OCI-LY7 (cell line): ENCODE measurements around the gene MRPS12. TPM values are rescaled to one million over a fixed set of nuclear protein-coding genes. Genes with fewer than 3 reads are reported as not detected.

Experiments
- BruUV-seq: library from RNA; stranded (reverse); fragments of 400-500 nt; replicated peaks from 2 replicates; lab custom pipeline; 2021; lab: Mats Ljungman, UMichigan
- CTCF ChIA-PET: fragments of 300-600 bp; sonication (Branson Sonifier 250); formaldehyde crosslinking; loops from one replicate; lab custom pipeline; 2022; ENCODE audit warnings: antibody characterized with exemption; ENCODE audit not compliant: unreplicated experiment; lab: Charles Lee
- POLR2A ChIA-PET: fragments of 300-600 bp; sonication (Branson Sonifier 250); formaldehyde crosslinking; loops from one replicate; lab custom pipeline; 2022; ENCODE audit warnings: antibody characterized with exemption; lab: Charles Lee
- DNase-seq: peaks from one replicate; pipeline ENCODE4 v3.0.0-alpha.2; 2015; ENCODE audit warnings: low spot score
- H2AFZ ChIP-seq: fragments of 200-600 bp; sonication (generic), shearing (Covaris generic); 2 replicates; pipeline ENCODE4 v1.6.1; 2014; ENCODE audit warnings: mild to moderate bottlenecking, antibody characterized with exemption, low read length, moderate library complexity
- H3K27ac ChIP-seq: fragments of 200-600 bp; sonication (generic); 2 replicates; pipeline ENCODE4 v1.5.1; 2014; ENCODE audit warnings: mixed run types, low read depth, mild to moderate bottlenecking, moderate library complexity, low read length, inconsistent platforms; ENCODE audit not compliant: poor library complexity, severe bottlenecking
- H3K36me3 ChIP-seq: fragments of 200-600 bp; sonication (generic); 2 replicates; pipeline ENCODE4 v1.6.1; 2014; ENCODE audit warnings: mild to moderate bottlenecking, antibody characterized with exemption, low read length, moderate library complexity, mixed read lengths; ENCODE audit not compliant: insufficient read depth
- H3K4me1 ChIP-seq: fragments of 200-600 bp; sonication (generic); 2 replicates; pipeline ENCODE4 v1.5.1; 2014; ENCODE audit warnings: mild to moderate bottlenecking, low read length; ENCODE audit not compliant: insufficient read depth, poor library complexity, severe bottlenecking
- H3K4me2 ChIP-seq: fragments of 200-600 bp; sonication (generic); 2 replicates; pipeline ENCODE4 v1.6.1; 2014; ENCODE audit warnings: mild to moderate bottlenecking, low read length
- H3K4me3 ChIP-seq: fragments of 200-600 bp; sonication (generic); 2 replicates; pipeline ENCODE4 v1.5.1; 2014; ENCODE audit warnings: mild to moderate bottlenecking, low read depth, low read length; ENCODE audit not compliant: poor library complexity, severe bottlenecking
- H3K79me2 ChIP-seq: fragments of 200-600 bp; sonication (generic); 2 replicates; pipeline ENCODE4 v1.6.1; 2016; ENCODE audit warnings: low read depth, mild to moderate bottlenecking, low read length, moderate library complexity, mixed read lengths; ENCODE audit not compliant: insufficient read depth
- H3K9me2 ChIP-seq: fragments of 200-600 bp; sonication (generic); 2 replicates; pipeline ENCODE4 v1.6.1; 2016; ENCODE audit warnings: mild to moderate bottlenecking, low read length, mixed read lengths; ENCODE audit not compliant: insufficient read depth
- H3K9me3 ChIP-seq: fragments of 200-600 bp; sonication (generic); 2 replicates; pipeline ENCODE4 v1.6.1; 2014; ENCODE audit warnings: mild to moderate bottlenecking, mixed run types, low read length, mixed read lengths
- H4K20me1 ChIP-seq: fragments of 200-600 bp; sonication (generic); 2 replicates; pipeline ENCODE4 v1.6.1; 2014; ENCODE audit warnings: mild to moderate bottlenecking, antibody characterized with exemption, low read length, moderate library complexity, mixed read lengths; ENCODE audit not compliant: insufficient read depth
- CTCF ChIP-seq: fragments of 200-600 bp; sonication (generic); conservative IDR thresholded peaks from 2 replicates; pipeline ENCODE4 v1.5.1; 2014; ENCODE audit warnings: mild to moderate bottlenecking, antibody characterized with exemption, low read length, moderate library complexity, mixed read lengths
- EZH2phosphoT487 ChIP-seq: fragments of 200-600 bp; sonication (generic); IDR thresholded peaks from 2 replicates; pipeline ENCODE4 v1.6.1; 2018; ENCODE audit warnings: low read depth, borderline replicate concordance, mild to moderate bottlenecking, mixed run types, antibody characterized with exemption, low read length, moderate library complexity, mixed read lengths
- intact Hi-C: fragments of 100-400 bp; cut with micrococcal nuclease; formaldehyde crosslinking; loops from one replicate; pipeline ENCODE4 v1.10.0; 2022; ENCODE audit not compliant: unreplicated experiment
- total RNA-seq, 2 experiments: library from RNA; depleted of rRNA in 1 of 2; stranded (reverse); fragments of >200 nt in 1 of 2; shearing (Covaris generic) in 1 of 2; gene quantifications; 2 replicates each; pipeline ENCODE4 v1.2.3, GENCODE V29; 2014 to 2022

MRPS12 gene
- total RNA-seq, 2 experiments from 2014 or later = 63.5 to 74.6 TPM

- intact Hi-C loops = no loop called here
- POLR2A ChIA-PET = interaction anchor here (0.6 kb wide), 1 partner anchor 110 kb away, joined by 4 read pairs; no protein-coding TSS in a partner anchor
- Histone ChIP-seq H3K36me3 (peaks cover 5% of the 10 kb centered on the region; the same call in 1 of the 2 replicates), H3K9me3 (no peaks in the 10 kb centered on the region), H3K9me2 (no peaks in the 10 kb centered on the region), H3K4me3 (no peak overlapping the region), H3K79me2 (no peaks in the 10 kb centered on the region), H3K27ac (no peak overlapping the region), H3K4me2 (no peak overlapping the region), H3K4me1 (no peaks in the 10 kb centered on the region), H4K20me1 (no peaks in the 10 kb centered on the region), H2AFZ (no peak overlapping the region)
- no TSS peak for BruUV-seq
- no peak for TF ChIP-seq CTCF
- TF ChIP-seq EZH2phosphoT487 = no peak
- CTCF ChIA-PET = no interaction called here
- no peak for DNase-seq
Observed at GRCh38 chr19:38912600-38913514, 17.9 kb upstream of the MRPS12 start.

- ChIA-PET CTCF (no interaction called here), POLR2A (interaction anchor here (0.6 kb wide), 2 partner anchors 111 to 149 kb away, joined by 3 to 4 read pairs; no protein-coding TSS in a partner anchor)
- Histone ChIP-seq H3K4me2 (no peak overlapping the region), H3K9me3 (no peaks in the 10 kb centered on the region), H3K4me1 (no peaks in the 10 kb centered on the region), H3K79me2 (no peaks in the 10 kb centered on the region), H3K9me2 (no peaks in the 10 kb centered on the region), H3K27ac (no peak overlapping the region), H3K4me3 (no peak overlapping the region), H3K36me3 (no peaks in the 10 kb centered on the region), H2AFZ (no peak overlapping the region), H4K20me1 (no peaks in the 10 kb centered on the region)
- no TSS peak for BruUV-seq
- TF ChIP-seq CTCF (no peak), EZH2phosphoT487 (no peak)
- DNase-seq = no peak
- intact Hi-C loops = no loop called here
Observed at GRCh38 chr19:38913958-38914357, 16.8 kb upstream of the MRPS12 start.
